Measurements from ENCODE around the gene ROCK2.

ROCK2 gene

DNA sequence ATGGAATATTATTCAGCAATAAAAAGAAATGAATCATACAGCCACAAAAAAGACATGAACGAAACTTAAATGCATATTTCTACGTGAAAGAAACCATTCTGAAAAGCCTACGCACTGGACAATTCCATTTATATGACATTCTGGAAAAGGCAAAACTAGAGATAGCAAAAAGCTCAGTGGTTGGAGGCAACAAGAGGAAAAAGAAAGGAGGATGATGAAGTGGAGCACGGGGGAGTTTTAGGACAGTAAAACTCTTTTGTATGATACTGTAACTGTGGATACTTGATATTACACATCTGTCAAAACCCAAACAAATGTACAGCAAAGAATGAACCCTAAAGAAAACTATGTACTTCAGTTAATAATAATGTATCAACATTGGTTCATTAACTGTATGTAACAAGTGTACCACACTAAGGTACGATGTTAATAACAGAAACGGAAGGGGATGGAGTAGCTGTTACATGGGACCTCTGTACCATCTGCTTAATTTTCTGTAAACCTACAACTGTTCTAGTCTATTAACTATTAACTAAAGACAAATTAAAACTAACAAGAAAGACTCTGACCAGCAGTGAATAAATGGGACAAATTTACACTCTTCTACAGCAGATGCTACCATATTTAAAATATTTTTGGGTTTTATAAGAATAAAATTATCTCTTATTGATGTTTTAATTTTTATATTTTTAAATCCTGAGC lies 31.5 kb downstream of the ROCK2 start:
- no peak for DNase-seq (ENCODE audit: low read depth in 3 of 3, low spot score in 1 of 3)

DNA sequence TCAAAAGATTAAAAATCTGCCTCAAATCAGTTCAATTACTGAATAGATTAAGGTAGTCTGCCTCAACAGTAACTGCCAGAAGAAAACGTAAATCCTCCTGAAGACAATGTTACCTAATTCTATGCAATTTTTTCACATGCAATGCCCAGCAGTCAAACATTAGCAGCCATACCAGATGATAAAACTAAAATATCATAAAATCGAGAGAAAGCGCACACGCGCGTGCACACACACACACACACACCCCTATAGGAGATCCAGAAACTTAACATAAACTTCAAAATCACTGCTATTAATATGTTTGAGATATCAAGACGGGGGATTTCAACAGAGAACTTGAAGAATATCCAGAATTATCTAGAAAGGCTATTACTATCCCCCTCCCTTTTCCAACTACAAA lies 32.9 kb downstream of the ROCK2 start:
- no peak for DNase-seq (ENCODE audit: low read depth in 3 of 3, low spot score in 1 of 3)

- DNase-seq (ENCODE audit: low read depth in 3 of 3, low spot score in 1 of 3), result no peak
Measured at GRCh38 chr2:11310212-11310611, 34.2 kb downstream of the ROCK2 start.

GRCh38 chr2:11309706-11310105 lies 34.7 kb downstream of the ROCK2 start:
- DNase-seq (ENCODE audit: low read depth in 3 of 3, low spot score in 1 of 3), result no peak

DNA sequence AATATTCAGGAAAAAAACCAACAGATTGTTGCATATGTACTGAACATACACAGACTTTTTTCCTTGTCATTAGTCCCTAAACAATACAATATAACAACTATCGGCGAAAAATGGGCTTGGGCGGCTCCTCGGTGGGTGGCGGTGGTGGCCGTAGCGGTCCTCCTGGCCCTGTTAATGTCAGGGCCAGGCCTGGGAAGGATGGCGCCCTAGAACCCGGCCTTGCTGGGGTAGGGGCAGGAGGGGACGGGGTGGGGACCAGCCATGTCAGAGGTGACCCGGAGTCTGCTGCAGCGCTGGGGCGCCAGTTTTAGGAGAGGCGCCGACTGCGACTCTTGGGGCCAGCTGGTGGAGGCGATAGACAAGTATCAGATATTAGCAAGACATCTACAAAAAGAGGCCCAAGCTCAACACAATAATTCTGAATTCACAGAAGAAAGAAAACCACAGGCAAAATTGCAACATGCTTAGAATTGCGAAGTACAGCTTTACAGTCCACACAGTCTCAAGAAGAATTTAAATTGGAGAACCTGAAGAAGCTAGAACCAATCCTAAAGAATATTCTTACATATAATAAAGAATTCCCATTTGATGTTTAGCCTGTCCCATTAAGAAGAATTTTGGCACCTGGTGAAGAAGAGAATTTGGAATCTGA lies 36.5 kb downstream of the ROCK2 start:
- DNase-seq (ENCODE audit: low read depth in 3 of 3, low spot score in 1 of 3), result no peak

GRCh38 chr2:11305958-11306357 lies 38.5 kb downstream of the ROCK2 start:
- DNase-seq (ENCODE audit: low read depth in 3 of 3, low spot score in 1 of 3), result no peak

DNA sequence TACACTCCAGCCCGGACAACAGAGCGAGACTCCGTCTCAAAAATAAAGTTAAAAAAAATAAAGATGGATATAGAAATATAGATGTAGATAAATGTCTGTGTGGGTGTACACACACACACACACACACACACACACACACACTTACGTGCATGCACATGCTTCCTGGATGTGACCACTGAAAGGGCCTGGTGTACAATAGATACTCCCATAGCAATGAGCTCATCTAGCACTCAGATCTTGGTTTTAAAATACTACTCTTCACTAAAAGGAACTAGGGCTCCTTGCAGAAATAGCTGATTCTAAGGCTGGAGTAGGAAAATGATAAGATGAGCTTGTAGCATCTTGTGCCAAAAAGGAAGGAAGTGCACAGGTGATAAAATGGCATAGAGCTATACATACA lies 39.1 kb downstream of the ROCK2 start:
- DNase-seq (ENCODE audit: low read depth in 3 of 3, low spot score in 1 of 3), result no peak

DNA sequence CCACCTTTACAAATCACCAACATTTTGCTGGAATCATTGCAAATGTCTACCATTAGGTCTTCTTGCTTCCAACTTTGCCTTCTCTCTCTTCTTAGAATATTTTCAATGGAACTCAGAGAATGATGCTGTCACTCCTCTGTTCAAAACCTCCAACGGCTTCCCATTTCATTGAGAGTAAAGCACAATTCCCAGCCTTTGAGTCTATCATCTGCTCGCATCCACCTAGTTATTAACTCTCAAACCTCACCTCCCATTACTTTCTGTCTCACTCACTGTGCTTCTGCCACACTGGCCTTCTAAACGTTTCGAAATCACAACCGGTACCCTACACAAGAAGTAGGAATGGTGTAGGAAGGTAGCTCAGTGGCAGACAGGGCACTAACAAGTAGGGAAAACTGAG lies 40.0 kb downstream of the ROCK2 start:
- no peak for DNase-seq (ENCODE audit: low read depth in 3 of 3, low spot score in 1 of 3)

DNA sequence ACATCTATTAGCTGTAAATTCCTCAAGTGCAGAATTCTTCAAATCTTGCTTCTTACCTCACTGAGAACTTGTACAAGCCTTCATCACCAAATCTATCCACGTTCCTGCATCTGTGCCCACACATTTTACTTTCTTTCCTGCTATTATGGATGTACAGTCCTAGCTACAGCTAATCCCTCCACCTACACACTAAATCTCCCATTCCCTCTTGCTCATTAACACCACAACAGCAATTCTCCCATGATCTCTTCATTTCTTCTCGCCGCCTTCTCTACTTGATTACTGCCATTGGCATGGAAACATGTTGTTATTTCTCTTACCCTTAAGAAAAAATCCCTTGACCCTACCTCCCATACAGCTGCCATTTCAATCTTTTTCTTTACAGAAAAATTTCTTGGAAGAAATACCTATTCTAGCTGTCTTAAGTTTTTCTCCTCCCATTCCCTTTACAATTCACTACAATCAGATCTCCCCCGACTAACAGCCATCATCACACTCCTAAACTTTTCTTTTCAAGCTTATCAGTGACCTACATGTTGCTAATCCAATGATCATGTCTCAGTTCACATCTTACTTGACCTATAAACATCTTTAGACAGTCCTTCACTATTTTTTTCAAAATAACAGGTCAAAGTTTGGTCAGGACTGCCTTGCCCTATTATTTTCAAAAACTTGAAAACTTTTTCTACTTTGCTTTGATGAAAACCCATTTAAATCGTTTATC lies 41.0 kb downstream of the ROCK2 start:
- DNase-seq (ENCODE audit: low read depth in 3 of 3, low spot score in 1 of 3), result no peak

DNA sequence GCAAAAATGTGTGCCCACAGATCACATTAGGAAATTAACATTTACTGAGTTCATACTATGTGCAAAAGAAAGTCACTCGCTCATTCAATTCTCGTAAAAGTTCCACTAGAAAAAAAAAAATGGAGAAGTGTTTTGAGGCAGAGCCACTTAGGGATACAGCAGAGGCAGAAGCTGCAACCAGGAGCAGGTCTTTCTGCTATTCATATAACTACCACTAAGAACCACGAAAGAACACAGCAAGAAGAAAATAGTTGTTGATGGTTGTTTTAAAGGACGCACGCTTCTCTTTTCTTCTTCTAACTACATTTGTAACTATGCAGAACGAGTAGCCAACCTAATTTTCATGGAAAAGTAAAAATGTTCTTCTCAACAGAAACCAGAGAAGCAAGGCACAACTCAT lies 45.0 kb downstream of the ROCK2 start:
- no peak for DNase-seq (ENCODE audit: low read depth in 3 of 3, low spot score in 1 of 3)

DNA sequence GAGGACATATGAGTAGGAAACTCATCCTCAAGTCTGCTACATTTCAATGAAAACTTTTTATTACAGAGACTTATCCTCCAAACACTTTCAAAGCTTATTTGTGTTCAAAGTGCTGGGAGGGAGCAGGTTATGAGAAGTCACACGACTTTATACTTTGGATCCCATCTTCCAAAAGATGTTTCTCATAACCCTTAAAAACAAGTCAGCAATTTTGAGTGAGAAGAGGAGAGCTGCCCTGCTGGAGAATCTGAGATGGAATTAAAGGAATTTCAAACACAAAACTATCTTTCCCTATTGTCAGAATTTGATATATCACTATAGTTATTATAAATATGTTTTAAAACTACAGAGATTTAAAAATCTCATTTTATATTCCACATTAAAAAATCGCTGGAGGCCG lies 45.8 kb downstream of the ROCK2 start:
- no peak for DNase-seq (ENCODE audit: low read depth in 3 of 3, low spot score in 1 of 3)

GRCh38 chr2:11296401-11296800 lies 48.0 kb downstream of the ROCK2 start:
- DNase-seq (ENCODE audit: low read depth in 3 of 3, low spot score in 1 of 3), result no peak

- DNase-seq (ENCODE audit: low read depth in 3 of 3, low spot score in 1 of 3), result no peak
Measured at GRCh38 chr2:11292464-11293255, 51.8 kb downstream of the ROCK2 start.

DNA sequence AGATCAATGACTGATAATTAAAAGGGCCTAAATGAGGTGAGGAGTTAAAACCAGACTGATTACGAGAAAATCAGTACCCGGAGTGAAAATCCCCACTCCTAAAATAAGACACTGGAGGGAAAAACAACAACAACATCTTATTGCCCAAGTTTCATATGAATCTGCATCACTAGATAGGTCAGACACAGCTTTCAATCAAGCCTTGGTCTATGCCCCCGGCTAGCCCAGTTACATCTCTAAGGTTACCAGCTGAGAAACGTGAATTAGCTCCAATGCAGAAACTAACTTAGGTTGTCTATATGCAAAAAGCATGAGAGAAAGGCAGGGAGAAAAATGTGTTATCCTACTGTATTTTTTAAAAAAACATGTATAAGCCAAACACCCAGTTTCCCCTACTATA lies 53.7 kb downstream of the ROCK2 start:
- no peak for DNase-seq (ENCODE audit: low read depth in 3 of 3, low spot score in 1 of 3)

- no peak for DNase-seq (ENCODE audit: low read depth in 3 of 3, low spot score in 1 of 3)
Measured at GRCh38 chr2:11290211-11290610, 54.2 kb downstream of the ROCK2 start.

DNA sequence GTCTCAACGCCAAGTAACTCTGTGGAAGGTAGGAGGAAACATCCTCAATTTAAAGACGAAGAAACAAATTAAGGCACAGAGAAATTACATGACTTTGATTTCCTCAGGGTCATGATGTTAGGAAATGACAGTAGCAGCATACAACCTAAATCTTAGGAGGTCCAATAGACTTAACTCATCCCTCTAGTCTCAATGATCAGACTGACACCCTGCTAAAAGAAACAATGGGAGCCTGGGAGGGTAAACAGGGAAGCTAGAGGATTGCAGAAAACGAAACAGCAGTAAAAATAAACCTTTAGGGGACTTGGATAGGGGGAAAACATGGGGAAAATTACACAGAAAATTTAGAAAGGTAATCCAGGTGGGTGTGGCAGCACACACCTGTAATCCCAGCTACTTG lies 56.0 kb downstream of the ROCK2 start:
- no peak for DNase-seq (ENCODE audit: low read depth in 3 of 3, low spot score in 1 of 3)

- DNase-seq (ENCODE audit: low read depth in 3 of 3, low spot score in 1 of 3), result no peak
Measured at GRCh38 chr2:11286749-11287148, 57.7 kb downstream of the ROCK2 start.

DNA sequence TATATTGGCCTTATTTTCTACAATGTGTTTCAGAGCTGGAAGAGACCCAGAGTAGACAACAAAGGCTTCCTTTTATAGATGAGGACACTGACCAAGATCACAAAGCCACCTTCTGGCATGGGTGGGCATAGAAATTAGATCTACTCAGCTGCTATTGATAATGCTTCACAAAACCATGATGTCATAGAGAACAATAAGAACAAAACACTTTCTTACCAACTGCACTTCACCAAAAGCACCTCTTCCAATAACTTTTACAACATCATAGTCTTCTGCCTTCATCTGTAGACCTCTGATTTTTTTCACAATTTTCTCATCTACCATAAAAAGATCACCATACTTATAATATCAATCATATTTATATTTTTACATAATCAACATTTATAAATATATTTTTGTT lies 58.1 kb downstream of the ROCK2 start:
- no peak for DNase-seq (ENCODE audit: low read depth in 3 of 3, low spot score in 1 of 3)

GRCh38 chr2:11285499-11285898 lies 58.9 kb downstream of the ROCK2 start:
- no peak for DNase-seq (ENCODE audit: low read depth in 3 of 3, low spot score in 1 of 3)

GRCh38 chr2:11281186-11281585 lies 63.2 kb downstream of the ROCK2 start:
- no peak for DNase-seq (ENCODE audit: low read depth in 3 of 3, low spot score in 1 of 3)

DNA sequence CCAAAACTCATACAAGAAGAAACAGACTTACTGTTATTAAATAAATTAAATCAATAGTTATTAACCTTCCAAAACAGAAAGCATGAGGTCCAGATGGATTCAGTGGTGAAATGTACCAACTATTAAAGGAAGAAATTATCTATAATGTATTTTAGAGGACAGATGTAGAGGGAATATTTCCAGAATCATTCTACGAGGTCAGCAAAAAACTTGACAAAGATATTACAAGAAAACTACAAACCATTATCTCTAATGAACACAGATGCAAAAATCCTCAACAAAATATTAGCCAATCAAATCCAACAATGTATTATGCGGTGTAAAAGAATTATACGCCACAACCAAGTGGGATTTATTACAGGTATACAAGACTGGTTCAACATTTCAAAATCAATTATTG lies 63.7 kb downstream of the ROCK2 start:
- no peak for DNase-seq (ENCODE audit: low read depth in 3 of 3, low spot score in 1 of 3)

GRCh38 chr2:11279398-11279797 lies 65.0 kb downstream of the ROCK2 start:
- DNase-seq (ENCODE audit: low read depth in 3 of 3, low spot score in 1 of 3), result no peak

Data from stimulated activated CD4-positive, alpha-beta T cell treated with anti-CD3 and anti-CD28 coated beads, TNF-alpha, amount 100 ng/mL, for 1 hour (primary cell).